H9 (cell line): ENCODE measurements around the gene IGFBP7. TPM values are rescaled to one million over a fixed set of nuclear protein-coding genes. Genes with fewer than 3 reads are reported as not detected.

Experiments used
- DNase-seq: peaks from one replicate; pipeline ENCODE4 v3.0.0-alpha.2; 2017
- H2AFZ ChIP-seq: one replicate; pipeline ENCODE4 v1.6.1; 2013; ENCODE audit warnings: mild to moderate bottlenecking, low read length, control low read depth, moderate library complexity
- H2AK5ac ChIP-seq: 2 replicates; pipeline ENCODE4 v1.6.1; 2013; ENCODE audit warnings: low read length, control low read depth, mixed read lengths; ENCODE audit not compliant: insufficient read length
- H2BK120ac ChIP-seq: one replicate; pipeline ENCODE4 v1.6.1; 2013; ENCODE audit warnings: low read depth, mild to moderate bottlenecking, low read length, control low read depth, inconsistent platforms; ENCODE audit not compliant: poor library complexity, severe bottlenecking
- H2BK12ac ChIP-seq: 2 replicates; pipeline ENCODE4 v1.6.1; 2013; ENCODE audit warnings: low read length, control low read depth, mixed read lengths, low read depth; ENCODE audit not compliant: insufficient read length
- H2BK15ac ChIP-seq: 2 replicates; pipeline ENCODE4 v1.6.1; 2013; ENCODE audit warnings: low read depth, low read length, control low read depth
- H2BK20ac ChIP-seq: one replicate; pipeline ENCODE4 v1.6.1; 2013; ENCODE audit warnings: low read depth, mild to moderate bottlenecking, low read length, control low read depth, inconsistent platforms; ENCODE audit not compliant: poor library complexity, severe bottlenecking
- H2BK5ac ChIP-seq: 2 replicates; pipeline ENCODE4 v1.6.1; 2013; ENCODE audit warnings: low read length, control low read depth, mixed read lengths; ENCODE audit not compliant: insufficient read length
- H3K14ac ChIP-seq: 2 replicates; pipeline ENCODE4 v1.6.1; 2013; ENCODE audit warnings: low read length, control low read depth; ENCODE audit not compliant: insufficient read depth
- H3K18ac ChIP-seq: 2 replicates; pipeline ENCODE4 v1.6.1; 2013; ENCODE audit warnings: low read depth, mild to moderate bottlenecking, mixed read lengths, low read length, control low read depth; ENCODE audit not compliant: insufficient read length
- H3K23ac ChIP-seq: 2 replicates; pipeline ENCODE4 v1.6.1; 2013; ENCODE audit warnings: low read length, control low read depth, mixed read lengths, low read depth; ENCODE audit not compliant: insufficient read length
- H3K23me2 ChIP-seq: 2 replicates; pipeline ENCODE4 v1.6.1; 2013; ENCODE audit warnings: low read depth, mild to moderate bottlenecking, mixed read lengths, low read length, control low read depth; ENCODE audit not compliant: insufficient read length, poor library complexity, severe bottlenecking
- H3K27ac ChIP-seq: 2 replicates; pipeline ENCODE4 v1.5.1; 2013; ENCODE audit warnings: low read length, control low read depth, mixed read lengths, low read depth; ENCODE audit not compliant: insufficient read length
- H3K27me3 ChIP-seq: 2 replicates; pipeline ENCODE4 v1.6.1; 2013; ENCODE audit warnings: low read length, control low read depth, inconsistent platforms; ENCODE audit not compliant: insufficient read depth
- H3K4ac ChIP-seq: 2 replicates; pipeline ENCODE4 v1.6.1; 2013; ENCODE audit warnings: low read depth, mild to moderate bottlenecking, control low read depth, inconsistent platforms, low read length, moderate library complexity
- H3K4me1 ChIP-seq: 2 replicates; pipeline ENCODE4 v1.6.1; 2013; ENCODE audit warnings: low read length, control low read depth, inconsistent platforms; ENCODE audit not compliant: insufficient read depth
- H3K4me2 ChIP-seq: 2 replicates; pipeline ENCODE4 v1.6.1; 2013; ENCODE audit warnings: low read length, control low read depth, mixed read lengths; ENCODE audit not compliant: insufficient read length, insufficient read depth
- H3K56ac ChIP-seq: 2 replicates; pipeline ENCODE4 v1.6.1; 2013; ENCODE audit warnings: low read depth, mild to moderate bottlenecking, mixed read lengths, low read length, control low read depth; ENCODE audit not compliant: insufficient read length
- H3K79me1 ChIP-seq: 2 replicates; pipeline ENCODE4 v1.6.1; 2013; ENCODE audit warnings: low read depth, mild to moderate bottlenecking, moderate library complexity, low read length, control low read depth, inconsistent platforms; ENCODE audit not compliant: insufficient read depth, poor library complexity, severe bottlenecking
- H3K79me2 ChIP-seq: 2 replicates; pipeline ENCODE4 v1.6.1; 2013; ENCODE audit warnings: low read length, control low read depth, inconsistent platforms; ENCODE audit not compliant: insufficient read depth
- H3K9ac ChIP-seq: 2 replicates; pipeline ENCODE4 v1.6.1; 2013; ENCODE audit warnings: low read length, control low read depth, mixed read lengths; ENCODE audit not compliant: insufficient read length; ENCODE audit errors: extremely low read depth
- H3K9me3 ChIP-seq: one replicate; pipeline ENCODE4 v1.6.1; 2013; ENCODE audit warnings: low read depth, low read length, inconsistent platforms; ENCODE audit not compliant: control insufficient read depth
- H3T11ph ChIP-seq: one replicate; pipeline ENCODE4 v1.6.1; 2013; ENCODE audit warnings: mild to moderate bottlenecking, low read length, control low read depth, inconsistent platforms
- H4K20me1 ChIP-seq: one replicate; pipeline ENCODE4 v1.6.1; 2013; ENCODE audit not compliant: control insufficient read depth, insufficient read length, insufficient read depth
- H4K5ac ChIP-seq: 2 replicates; pipeline ENCODE4 v1.6.1; 2013; ENCODE audit warnings: low read depth, mild to moderate bottlenecking, mixed read lengths, low read length, control low read depth; ENCODE audit not compliant: insufficient read length
- H4K8ac ChIP-seq: replicated peaks from 2 replicates; pipeline ENCODE4 v1.6.1; 2013; ENCODE audit warnings: low read length, control low read depth, mixed read lengths, low read depth; ENCODE audit not compliant: insufficient read length
- H4K91ac ChIP-seq: 2 replicates; pipeline ENCODE4 v1.6.1; 2013; ENCODE audit warnings: low read depth, mild to moderate bottlenecking, moderate library complexity, mixed read lengths, low read length, control low read depth; ENCODE audit not compliant: insufficient read length
- H3K27ac Mint-ChIP-seq, 3 experiments: 2 replicates in 2 of 3; 3 replicates in 1 of 3; pipeline ENCODE4 v1.8.0; 2020 to 2021; ENCODE audit warnings: mixed read lengths in 3 of 3, mild to moderate bottlenecking in 1 of 3, moderate library complexity in 1 of 3
- H3K27me3 Mint-ChIP-seq: 2 replicates; pipeline ENCODE4 v1.8.0; 2021; ENCODE audit warnings: low read depth, mild to moderate bottlenecking, moderate library complexity, mixed read lengths
- H3K36me3 Mint-ChIP-seq, 3 experiments: 2 replicates in 2 of 3; 3 replicates in 1 of 3; pipeline ENCODE4 v1.8.0; 2020 to 2021; ENCODE audit warnings: low read depth in 3 of 3, mixed read lengths in 3 of 3; ENCODE audit not compliant: insufficient read depth in 1 of 3
- H3K4me1 Mint-ChIP-seq, 2 experiments: 2 replicates each; pipeline ENCODE4 v1.8.0; 2020; ENCODE audit warnings: mixed read lengths in 2 of 2
- H3K4me3 Mint-ChIP-seq, 2 experiments: 2 replicates in 1 of 2; 3 replicates in 1 of 2; pipeline ENCODE4 v1.8.0; 2020 to 2021; ENCODE audit warnings: mild to moderate bottlenecking in 2 of 2, mixed read lengths in 2 of 2, moderate library complexity in 1 of 2
- H3K9me3 Mint-ChIP-seq, 2 experiments: 2 replicates in 1 of 2; 3 replicates in 1 of 2; pipeline ENCODE4 v1.8.0; 2020; ENCODE audit warnings: mild to moderate bottlenecking in 2 of 2, mixed read lengths in 2 of 2, moderate library complexity in 1 of 2
- WGBS: extraction: QIAGEN DNeasy Blood & Tissue Kit; methylation state at CpG from one replicate; pipeline ENCODE4 v1.1.7; 2013; ENCODE audit warnings: missing lambda C conversion rate, low lambda C conversion rate, mixed read lengths; ENCODE audit not compliant: insufficient read length; ENCODE audit errors: extremely low coverage; 5-methylcytosine and 5-hydroxymethylcytosine counted together
- total RNA-seq: library from RNA; stranded (reverse); gene quantifications from 2 replicates; pipeline ENCODE4 v1.2.1, GENCODE V29; 2021
- TF ChIP-seq, protein P1 (sequence below): fragments of 200-600 bp; sonication (generic); conservative IDR thresholded peaks from 3 replicates; pipeline ENCODE4 v1.8.0; 2021; ENCODE audit warnings: antibody characterized with exemption, mild to moderate bottlenecking

The IGFBP7 gene
- total RNA-seq, 1 experiment from 2014 or later = 0.37 TPM

DNA sequence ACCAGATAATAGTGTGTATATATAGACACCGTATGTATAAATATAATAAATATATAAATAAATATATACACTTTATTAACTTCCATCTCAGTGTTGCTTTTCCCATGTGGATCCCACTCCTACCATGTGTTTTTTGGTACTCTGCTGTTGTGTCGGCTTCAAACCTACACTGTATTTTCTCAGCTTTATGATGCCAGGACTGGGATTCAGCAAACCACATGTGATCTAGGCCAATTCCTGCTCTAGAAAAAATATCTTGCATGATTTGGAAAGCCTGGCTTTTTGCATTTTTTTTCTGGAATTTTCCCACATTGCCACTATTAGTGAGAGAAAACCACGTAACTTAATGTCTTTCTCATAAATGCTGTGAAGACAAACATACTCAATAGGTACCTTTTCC is 75.7 kb downstream of the IGFBP7 start:
- Histone ChIP-seq H3K18ac (no peak overlapping the region), H3K27ac (no peak overlapping the region), H2AK5ac (no peak overlapping the region), H3K4ac (no peak overlapping the region), H3K4me1 (no peaks in the 10 kb centered on the region; the same call in 1 of the 2 replicates), H2BK120ac (no peak overlapping the region), H3K23ac (no peak overlapping the region), H2BK5ac (no peak overlapping the region), H3K79me2 (no peaks in the 10 kb centered on the region), H2BK20ac (no peak overlapping the region), H3K79me1 (no peaks in the 10 kb centered on the region), H4K91ac (no peak overlapping the region), H4K5ac (no peak overlapping the region), H3K27me3 (no peaks in the 10 kb centered on the region), H3K9me3 (no peaks in the 10 kb centered on the region), H2BK12ac (no peak overlapping the region), H4K20me1 (no peaks in the 10 kb centered on the region), H4K8ac (no peak overlapping the region), H3T11ph (no peak overlapping the region), H3K9ac (no peak overlapping the region), H2BK15ac (no peak overlapping the region), H3K14ac (no peak overlapping the region), H2AFZ (no peak overlapping the region), H3K56ac (no peak overlapping the region), H3K4me2 (no peak overlapping the region), H3K23me2 (no peaks in the 10 kb centered on the region)
- Mint-ChIP-seq H3K27ac (no peak overlapping the region), H3K9me3 (no peaks in the 10 kb centered on the region), H3K36me3 (peaks cover 0 to 20% (median 19%) of the 10 kb centered on the region in 3 experiments; a peak in 5 of 7 replicates), H3K4me3 (no peak overlapping the region), H3K27me3 (peaks cover 10% of the 10 kb centered on the region), H3K4me1 (peaks cover 11 to 12% of the 10 kb centered on the region in 2 experiments)
- TF ChIP-seq, protein P1, sequence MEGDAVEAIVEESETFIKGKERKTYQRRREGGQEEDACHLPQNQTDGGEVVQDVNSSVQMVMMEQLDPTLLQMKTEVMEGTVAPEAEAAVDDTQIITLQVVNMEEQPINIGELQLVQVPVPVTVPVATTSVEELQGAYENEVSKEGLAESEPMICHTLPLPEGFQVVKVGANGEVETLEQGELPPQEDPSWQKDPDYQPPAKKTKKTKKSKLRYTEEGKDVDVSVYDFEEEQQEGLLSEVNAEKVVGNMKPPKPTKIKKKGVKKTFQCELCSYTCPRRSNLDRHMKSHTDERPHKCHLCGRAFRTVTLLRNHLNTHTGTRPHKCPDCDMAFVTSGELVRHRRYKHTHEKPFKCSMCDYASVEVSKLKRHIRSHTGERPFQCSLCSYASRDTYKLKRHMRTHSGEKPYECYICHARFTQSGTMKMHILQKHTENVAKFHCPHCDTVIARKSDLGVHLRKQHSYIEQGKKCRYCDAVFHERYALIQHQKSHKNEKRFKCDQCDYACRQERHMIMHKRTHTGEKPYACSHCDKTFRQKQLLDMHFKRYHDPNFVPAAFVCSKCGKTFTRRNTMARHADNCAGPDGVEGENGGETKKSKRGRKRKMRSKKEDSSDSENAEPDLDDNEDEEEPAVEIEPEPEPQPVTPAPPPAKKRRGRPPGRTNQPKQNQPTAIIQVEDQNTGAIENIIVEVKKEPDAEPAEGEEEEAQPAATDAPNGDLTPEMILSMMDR = no peak
- no CpG with 5 or more reads among the region's 3 CpGs for WGBS
- no peak for DNase-seq
